ENCODE results near the gene MEIS2.

MEIS2 gene

DNA sequence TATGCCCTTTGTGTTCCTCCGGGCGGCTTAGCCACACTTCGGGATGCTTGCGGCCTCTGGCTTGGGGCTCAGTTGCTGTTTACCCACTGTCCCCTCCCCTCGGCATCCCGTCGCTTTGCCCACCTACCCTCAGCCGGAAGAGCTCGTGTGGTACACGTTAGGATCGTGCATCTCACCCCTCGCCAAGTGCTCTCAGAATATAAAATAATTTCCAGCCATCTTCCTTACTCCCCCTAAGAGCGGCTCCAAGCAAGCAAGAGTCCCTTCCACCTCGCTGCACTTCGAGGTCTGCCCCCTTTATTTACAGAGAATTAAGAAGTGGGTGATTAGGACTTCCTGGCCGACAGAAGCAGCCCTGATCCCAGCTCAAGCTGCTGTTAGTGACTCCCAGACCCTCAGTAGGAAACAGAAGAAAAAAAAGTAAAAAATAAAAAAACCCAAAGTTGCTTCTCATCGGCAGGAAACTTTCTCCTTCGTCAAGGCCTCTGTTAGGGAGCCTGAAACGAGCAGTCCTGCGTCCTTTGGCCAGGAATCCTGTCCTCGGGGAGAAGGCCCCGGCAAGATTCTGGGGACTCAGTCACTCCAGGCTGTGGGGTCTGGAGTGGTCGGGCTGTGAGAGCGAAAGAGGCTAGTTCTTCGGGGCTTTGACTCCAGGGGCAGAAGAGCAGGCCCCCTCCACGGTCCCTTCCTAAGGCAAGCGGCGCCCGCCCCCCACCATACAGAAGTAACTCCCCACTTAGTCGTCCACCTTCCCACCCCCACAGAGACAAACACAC, 3.0 kb downstream of the MEIS2 start:
- DNase-seq, result no peak

DNA sequence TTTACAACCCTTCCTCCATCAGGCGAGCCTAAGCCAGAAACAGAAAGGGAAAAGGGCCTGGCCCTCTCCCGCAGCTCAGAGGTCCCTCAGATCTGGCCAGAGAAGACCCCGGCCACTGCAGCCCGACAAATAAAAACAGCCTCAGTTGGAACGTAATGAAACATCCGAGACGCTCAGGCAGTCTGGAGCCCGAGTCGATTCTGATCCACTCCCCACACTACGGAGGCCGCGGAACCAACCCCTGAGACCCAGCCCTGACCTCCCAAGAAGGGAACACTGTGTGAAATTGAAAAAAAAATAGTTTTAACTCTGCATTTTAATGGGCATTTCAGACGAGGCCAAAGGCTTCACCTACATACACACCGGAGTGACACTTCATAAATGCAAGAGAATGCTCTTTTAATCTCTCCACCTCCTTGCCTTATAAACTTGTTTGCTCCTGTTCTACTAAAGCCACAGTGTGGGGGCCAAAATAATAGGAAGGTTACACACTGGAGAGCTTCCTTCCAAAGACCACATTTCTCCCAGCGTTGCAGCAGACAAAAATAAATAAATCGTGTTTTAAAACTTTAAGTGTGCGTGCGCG, 3.7 kb downstream of the MEIS2 start:
- no peak for DNase-seq

DNA sequence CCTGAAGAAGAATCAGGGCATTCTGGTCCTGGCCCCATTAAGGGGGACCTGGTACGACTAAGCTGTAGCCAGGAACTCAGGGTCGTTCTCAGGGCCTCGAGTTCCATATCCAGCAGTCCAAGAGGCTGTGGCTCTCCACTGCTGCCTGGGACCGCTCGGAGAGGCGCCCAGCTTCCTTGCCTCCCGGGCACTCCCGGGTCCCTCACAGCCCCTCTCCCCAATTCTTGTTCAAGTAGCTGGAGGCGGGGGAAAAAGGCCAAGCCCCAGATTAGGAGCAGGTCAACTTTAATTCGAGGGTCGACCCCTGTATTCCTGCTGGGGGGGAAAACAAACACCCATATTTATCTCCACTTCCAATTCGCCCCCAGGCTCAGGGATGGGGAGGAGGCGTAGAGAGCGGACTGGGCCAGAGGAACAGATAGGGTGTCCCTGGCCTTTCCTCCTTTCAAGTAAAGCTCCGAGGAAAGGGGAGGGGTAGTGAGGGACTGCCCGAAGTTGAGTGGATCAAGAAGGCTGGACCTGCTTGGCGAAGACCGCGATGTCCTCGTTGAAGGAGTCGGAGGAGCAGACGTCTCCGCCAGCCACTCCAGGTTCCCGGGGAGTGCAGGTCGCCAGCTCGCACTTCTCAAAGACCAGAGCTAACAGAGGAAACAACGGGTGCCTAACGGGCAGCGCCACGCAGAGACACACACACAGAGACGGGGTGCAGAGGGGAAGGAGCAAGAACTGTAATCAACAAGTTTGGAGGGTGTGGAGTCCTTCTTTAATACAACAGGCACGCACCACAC, 4.4 kb downstream of the MEIS2 start:
- no peak for DNase-seq

DNA sequence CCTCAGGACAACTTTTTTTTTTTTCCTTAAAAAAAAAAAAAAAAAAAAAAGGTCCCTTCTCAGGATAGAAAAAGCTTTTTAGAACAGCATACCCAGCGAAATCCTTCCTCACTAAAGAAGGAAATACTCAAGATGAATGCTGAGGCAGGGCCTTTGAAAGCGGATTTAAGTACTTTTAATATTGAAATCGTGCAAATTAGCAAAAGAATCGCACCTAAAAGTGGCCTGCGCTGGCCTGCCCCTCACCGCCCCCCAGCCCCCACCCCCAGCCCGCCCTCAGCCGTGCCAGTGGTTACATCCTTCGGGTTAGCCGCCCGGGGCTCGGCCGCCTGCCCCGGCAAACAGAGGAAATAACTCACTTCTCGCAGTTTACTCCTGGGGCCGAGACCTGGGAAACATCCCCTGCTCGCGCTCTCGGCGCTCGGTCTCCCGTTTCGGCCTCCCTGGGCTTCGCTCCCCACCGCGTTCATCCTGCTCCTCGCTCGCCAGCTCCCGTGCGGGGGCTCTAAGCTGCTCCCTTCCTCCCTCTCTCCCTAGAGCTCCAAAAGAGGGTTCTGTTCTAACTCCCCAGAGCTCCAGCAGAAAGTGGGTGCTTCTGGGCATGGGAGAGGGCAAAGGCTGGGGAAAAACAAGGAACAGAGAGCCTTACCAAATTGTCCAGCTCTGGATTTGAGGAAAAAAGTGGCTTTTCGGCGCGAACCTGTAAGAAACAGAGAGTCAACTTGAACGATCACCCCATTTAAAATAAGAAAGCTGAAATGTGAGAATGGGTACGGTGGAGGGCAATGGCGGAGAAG, 5.2 kb downstream of the MEIS2 start:
- DNase-seq, result no peak

DNA sequence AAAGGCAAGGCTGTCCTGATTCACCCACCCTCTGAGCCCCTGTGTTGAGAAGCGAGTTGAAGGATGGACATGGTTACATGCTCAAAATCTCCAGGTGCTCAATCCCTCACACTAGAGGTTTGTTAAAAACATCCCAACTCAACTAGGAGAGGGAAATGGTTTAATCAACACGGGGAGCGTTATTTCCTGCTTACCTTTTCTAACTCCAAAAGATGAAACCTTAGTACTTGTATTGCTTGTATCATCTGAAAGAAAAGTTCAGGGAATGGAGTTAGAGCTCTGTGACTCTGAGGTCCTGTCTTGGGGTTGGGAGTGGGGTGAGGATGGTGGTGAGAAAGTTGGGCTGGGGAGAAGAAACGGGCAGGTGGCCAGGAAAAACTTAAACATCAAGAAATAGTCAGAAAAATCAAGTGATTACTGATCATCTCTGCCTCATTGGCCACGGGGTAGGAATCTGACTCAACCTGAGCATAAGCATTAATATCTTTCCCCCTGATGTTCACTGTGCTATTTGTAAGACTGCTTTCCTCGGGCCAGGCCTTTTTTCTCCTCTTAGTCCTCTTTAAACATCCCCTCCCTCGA, 5.9 kb downstream of the MEIS2 start:
- no peak for DNase-seq

DNA sequence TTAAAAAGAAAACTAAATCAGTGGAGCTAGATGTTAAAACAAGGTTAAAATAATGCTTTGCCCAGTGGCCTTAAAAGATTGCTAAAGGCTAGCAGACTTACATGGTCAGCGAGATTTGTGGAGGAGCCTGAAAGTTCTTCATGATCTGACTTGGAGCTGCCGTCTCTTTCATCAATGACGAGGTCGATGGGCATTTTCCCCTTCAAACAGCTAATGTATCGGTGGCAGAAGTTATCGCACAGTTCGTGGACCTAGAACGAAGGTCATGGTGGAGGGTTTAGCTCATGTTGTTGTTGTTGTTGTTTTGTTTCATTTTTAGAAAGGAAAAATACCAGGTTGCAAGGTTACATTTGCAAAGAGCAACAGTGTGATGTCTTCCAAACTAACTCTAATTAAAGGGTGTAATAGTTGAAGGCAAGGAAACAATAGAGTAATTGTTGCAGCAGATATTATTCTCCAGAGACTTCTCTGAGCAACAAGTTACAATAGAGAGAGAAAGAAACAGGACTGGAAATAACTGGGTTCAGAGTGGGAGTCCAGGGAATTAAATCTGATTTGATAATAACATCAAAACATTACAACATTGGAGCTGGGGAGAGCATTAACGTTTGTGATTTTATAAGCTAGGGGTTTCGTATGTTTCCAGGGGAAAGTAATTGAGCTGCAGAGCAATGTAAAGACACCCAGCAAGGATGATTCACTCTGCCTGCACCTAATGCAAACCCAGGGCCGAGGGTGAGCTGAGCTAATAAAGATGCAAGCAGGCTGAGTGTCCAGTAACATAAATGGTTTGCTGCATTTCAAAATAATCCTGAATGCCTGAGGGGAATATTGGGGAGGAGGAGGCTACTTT, 6.6 kb downstream of the MEIS2 start:
- no peak for DNase-seq

DNA sequence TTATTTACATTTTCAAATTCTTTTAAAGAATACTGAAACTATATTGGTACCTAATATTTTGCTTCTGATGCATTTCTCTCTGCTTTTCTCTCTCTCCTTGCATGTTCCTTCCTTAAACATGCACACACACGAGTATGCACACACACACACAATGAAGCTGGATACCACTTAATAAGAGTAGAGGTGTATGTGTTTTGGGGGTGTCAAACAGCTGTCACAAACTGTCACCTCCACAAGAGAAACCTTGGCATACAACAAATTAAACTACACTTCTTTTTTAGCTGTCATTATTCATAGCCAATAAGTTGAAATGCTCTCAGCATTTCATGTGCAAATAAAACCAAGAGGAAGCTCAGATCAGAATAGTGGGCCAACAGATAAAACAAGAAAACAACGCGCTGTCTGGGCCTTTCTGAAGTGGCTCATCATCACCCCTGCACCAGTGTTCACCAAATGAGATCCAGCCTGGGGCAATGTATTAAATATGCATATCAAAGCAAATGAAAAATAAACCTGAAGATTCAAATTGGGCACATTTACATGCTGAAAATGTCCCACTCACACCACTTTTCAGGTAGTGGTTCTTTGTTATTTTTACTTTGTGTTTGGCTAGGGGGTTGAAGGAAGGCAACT, 9.7 kb downstream of the MEIS2 start:
- no peak for DNase-seq

DNA sequence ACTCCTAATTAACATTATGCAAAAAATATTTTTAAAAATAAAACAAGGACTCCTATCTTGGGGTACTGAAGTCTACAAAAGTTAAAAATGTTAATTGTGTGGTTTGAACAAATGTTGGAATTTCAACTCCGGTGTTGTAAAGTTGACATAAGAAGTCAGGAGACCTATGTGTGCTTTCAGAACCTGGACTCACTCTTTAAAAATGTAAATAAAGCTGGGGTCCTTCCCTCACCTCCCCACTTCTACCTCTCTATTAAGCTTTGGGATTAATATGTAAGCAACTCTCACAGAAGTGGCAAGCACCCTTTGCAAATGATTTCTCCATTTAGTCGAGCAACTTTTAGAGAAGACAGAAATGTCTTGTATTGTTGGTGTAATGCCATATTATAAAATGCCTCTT, 11.9 kb downstream of the MEIS2 start:
- DNase-seq, result no peak

DNA sequence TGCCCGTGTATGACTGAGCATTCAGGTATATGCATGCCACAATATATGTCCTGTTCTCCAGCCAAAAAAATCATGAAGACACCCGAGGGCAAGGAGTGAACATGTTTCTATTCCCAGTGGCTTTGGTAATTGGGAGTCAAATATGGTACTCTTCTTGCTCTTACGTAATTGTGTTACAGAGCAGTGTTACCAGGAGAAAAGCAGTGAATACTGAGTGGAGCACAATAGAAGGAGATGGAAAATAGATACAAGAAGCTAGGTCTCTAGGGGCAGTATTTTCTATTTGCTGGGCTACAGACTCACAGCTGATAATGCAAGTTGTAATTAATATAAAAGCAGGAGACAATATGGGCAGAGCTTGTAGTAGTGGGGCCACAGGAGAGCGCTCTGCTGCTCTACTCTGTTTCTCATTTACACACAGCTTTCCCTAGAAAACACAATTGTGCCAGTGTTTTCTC, 13.2 kb downstream of the MEIS2 start:
- no peak for DNase-seq

DNA sequence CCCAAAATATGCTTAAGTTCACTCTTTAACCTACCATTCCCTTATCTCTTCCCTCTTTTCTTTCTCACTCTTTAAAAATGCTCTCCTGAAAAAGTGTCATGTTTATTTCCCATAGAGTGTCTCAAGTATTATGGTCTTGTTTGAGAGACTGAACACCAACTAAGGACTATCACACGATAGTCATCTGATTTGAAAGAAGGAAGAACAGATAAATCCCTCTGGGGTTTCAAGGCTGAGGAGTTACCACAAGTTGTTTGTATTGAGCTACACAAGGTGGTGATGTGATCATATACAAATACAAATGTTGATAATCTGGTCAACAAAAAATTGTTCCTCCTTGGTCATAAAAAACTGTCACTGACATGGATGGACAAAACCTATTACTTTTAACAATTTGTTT, 13.8 kb downstream of the MEIS2 start:
- DNase-seq, result no peak

DNA sequence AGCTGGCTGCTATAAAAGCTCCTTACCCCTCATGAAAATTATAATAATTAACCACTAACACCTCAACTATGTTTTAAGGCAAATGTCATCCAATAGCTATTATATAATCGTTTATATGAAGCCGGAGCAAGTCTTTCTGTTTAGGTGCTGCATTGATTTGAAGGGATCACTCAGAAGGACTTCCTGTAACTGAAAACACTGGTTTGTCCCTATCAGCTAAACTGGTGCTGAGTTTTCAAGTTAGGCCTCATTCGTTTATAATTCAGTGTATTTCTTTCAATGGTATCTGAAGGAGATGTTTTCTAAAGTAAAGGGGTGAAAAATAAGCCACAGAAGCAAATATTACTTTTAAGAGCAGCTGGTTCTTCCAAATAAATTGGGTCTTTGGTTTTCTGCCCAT, 14.2 kb downstream of the MEIS2 start:
- no peak for DNase-seq

DNA sequence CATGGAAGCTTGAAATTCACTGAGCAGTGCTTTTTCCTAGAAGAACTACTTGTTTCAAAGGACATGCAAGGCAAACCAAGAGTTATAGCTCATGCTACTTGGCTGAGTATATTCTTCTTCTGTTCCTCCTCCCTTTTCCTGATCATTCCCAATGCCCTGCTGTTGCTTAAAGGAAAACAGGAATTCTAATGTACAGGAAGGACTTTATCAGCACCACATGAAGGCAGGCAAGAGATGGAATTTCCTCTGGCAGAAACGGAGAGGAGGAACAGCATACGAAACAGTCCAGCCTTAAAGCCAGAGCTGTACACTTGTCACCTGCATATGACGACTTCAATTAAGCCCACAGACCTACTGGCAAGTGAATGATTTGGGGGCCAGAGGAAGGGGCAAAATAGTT, 15.7 kb downstream of the MEIS2 start:
- DNase-seq, result no peak

DNA sequence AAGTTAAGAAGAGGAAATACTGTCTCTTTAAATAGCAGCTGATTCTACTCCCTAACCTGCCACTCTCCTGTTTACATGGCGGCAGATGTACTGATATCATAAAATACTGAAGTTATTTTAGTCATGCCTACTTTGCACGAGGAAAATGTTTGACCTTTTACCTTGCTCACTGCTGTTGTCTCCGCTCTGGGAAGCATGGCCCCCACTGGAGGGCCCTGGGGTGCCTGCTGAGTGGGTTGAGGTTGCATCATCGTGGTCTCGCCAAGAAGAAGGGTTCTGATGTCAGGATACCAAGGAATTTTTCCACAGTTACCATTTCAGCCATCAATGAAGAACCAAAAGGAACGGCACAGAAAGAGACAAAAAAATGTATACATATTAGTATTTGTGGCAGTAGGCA, 16.7 kb downstream of the MEIS2 start:
- no peak for DNase-seq

DNA sequence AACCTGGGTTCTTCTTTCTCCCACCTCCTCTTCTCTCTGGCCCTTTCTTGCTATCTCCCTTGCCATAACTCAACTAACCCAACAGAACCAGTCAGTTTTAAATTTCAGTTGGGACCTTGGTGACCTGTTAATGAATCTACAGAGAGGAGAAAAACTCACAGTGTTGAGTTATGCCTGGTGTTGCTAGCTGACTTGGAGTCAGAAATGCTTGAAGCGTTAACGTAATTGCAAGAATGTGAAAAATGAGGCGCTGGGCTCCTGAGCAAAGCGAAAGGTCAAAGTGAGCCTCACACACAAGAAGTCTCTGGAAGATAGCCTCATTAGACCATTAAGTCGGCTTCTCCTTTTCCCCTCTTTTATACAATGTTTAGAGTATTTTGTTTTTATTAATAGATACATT, 18.4 kb downstream of the MEIS2 start:
- no peak for DNase-seq

DNA sequence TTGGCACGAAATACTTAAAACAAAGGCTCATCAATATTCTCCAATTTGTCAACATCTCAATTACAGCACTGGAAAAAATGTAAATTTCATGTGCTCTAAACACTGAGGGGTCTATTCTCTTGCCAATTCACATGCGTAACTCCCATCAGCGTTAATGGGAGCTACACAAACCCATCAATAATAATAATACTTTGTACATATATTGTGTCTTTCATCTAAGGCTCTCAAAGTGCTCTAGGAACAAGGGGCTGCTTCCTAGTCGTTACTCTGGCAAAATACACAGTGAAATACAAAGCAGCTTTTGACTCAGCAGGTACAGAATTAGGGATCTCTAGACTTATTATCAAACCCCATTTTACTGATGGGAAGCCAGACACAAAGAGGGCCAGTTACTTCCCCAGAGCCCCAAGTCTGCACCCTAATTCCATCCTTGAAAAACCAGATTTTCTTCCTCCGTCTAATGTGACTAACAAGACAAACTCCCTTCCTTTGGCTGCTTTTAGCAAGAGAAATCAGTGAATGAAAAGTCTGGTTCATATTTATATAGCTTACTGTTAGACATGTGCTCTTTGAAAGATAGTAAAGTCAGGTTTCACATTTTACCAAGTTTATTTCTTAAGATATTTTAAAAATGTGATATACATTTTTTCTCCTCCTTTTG, 20.0 kb downstream of the MEIS2 start:
- DNase-seq, result no peak

DNA sequence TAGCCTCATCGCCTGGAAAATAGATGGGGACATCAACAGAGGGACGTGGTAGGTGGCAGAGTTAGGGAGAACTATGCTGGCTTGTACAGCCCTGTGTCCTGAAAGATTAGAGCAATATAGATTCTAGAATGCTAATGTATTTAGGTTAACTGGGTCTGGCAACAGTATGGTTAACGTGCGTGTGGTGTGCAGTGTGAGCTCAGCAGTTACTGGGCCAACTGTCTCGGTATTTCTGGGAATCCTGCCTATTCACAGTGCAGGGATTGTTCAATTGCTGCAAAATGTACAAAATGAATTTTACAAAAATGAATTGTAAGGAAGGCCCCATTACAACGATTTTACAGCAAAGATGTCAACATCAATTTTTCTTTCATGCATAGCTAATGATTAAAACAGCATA, 20.6 kb downstream of the MEIS2 start:
- DNase-seq, result no peak

DNA sequence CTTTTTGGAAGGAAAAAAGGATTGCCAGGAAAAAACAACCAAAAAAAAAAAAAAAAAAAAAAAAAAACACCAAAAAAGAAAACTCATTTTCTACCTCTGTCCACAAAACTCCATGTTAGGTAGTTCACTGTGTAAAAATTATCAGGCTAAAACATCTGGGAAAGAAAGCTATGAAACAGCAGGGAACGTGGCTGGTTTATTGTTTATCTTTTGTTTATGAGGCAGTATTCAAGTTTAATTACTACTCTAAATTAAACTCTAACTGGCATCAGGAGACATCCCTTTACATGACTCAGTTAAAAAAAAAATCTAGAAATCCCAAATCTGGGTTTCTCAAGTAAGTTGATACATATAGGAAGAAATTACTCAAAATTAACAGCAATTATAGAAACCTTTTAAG, 21.8 kb downstream of the MEIS2 start:
- no peak for DNase-seq

DNA sequence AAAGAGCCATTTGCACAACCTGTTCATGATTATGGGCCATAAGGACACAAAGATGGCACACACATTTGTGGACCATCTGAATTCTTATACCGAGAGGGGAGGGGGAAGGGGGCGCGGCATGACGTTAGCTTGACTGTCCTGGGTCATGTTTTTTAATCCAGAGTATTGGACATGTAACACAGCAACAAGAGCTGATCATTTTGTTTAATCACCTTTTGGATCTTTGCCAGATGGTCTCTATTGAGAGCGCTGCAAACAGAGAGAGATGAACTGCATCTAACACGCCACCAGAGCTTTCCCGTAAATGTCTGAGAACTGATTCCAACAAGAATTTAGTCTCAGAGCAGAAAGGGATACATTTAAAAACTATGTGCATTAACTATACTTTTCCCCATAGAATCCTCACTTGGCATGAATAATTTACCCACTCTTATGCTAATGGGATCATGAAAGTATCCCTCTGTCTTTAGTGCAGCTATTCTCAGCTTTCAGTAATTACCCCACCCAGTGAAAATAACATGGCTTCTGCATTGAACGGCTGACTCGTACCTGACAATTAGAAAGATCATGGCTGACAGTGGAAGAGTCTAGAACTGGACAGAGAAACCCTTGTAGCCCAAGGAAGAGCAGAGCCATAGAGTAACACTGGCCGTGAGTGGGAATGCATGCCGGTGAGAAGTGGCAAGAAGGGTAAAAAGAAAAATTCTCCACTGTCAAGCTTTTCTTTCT, 22.6 kb downstream of the MEIS2 start:
- DNase-seq, result no peak

DNA sequence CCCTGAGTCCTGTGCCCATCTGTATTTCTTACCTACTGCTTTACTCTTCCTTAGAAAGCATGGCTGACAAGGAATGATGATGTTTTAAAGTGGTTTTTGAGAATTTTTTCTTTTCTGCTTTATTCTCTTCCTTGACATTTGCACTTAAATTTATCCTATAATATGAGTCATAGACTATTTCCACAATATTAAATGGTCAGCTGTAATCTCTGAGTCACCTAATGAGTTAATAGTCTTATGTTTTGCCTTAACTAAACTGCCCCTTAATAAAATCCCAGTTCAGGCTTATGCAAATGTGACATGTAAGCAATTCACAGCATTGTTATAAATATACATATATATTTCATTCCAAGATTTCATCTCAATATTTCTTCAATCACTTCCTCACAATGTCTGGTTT, 23.8 kb downstream of the MEIS2 start:
- no peak for DNase-seq

DNA sequence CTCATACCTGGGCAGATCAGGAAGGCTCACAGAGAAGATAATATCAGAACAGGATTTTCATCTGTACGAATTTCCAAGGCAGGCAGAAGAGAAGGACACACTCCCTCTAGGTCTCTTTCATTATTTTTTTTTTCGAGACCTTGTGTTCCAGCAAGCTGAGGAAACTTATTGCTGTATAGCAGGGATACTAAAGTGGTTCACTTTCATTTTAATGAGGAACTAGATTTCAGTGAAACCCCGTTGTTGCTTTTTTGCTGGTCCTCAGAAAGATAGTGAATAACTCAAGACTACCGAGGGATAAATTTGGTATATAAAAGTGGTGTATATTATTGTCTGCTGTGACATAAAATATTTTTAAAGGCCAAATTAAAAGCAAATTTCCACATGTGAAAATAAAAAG, 24.6 kb downstream of the MEIS2 start:
- no peak for DNase-seq
